SK-N-SH treated with all-trans-retinoic acid at 6 μM for 48 hours (cell line): ENCODE data around the gene SPRR2A.

Experiments
- ATAC-seq: fragments of 200-7000 bp; cut with Tn5 transposase; 3 replicates; pipeline ENCODE4 v1.9.1; 2020; ENCODE audit warnings: mild to moderate bottlenecking, moderate library complexity
- BACH2 ChIP-seq: fragments of 250-450 bp; sonication (Bioruptor Pico); IDR thresholded peaks from 2 replicates; pipeline ENCODE4 v1.9.0; 2021; ENCODE audit warnings: mild to moderate bottlenecking, borderline replicate concordance
- ESRRG ChIP-seq: fragments of 250-450 bp; sonication (Bioruptor Pico); IDR thresholded peaks from 2 replicates; pipeline ENCODE4 v1.6.1; 2021; ENCODE audit warnings: mild to moderate bottlenecking
- GLIS3 ChIP-seq: fragments of 250-450 bp; sonication (Bioruptor Pico); IDR thresholded peaks from 2 replicates; pipeline ENCODE4 v1.5.0; 2020; ENCODE audit warnings: mild to moderate bottlenecking, moderate library complexity
- ISL1 ChIP-seq: fragments of 250-450 bp; sonication (Bioruptor Pico); IDR thresholded peaks from 2 replicates; pipeline ENCODE4 v2.1.2; 2022; ENCODE audit warnings: mild to moderate bottlenecking, moderate library complexity
- OSR1 ChIP-seq: fragments of 250-450 bp; sonication (Bioruptor Pico); IDR thresholded peaks from 2 replicates; pipeline ENCODE4 v1.8.0; 2022; ENCODE audit warnings: moderate library complexity, mild to moderate bottlenecking, inconsistent platforms
- PPARA ChIP-seq: fragments of 250-450 bp; sonication (Bioruptor Pico); IDR thresholded peaks from 2 replicates; pipeline ENCODE4 v1.5.0; 2020; ENCODE audit warnings: mild to moderate bottlenecking, borderline replicate concordance
- RARB ChIP-seq: fragments of 250-450 bp; sonication (Bioruptor Pico); IDR thresholded peaks from 2 replicates; pipeline ENCODE4 v1.8.0; 2021; ENCODE audit warnings: mild to moderate bottlenecking, moderate library complexity
- SNAI2 ChIP-seq: fragments of 250-450 bp; sonication (Bioruptor Pico); IDR thresholded peaks from 2 replicates; pipeline ENCODE4 v1.5.0; 2020; ENCODE audit warnings: mild to moderate bottlenecking, moderate library complexity
- TCF4 ChIP-seq: fragments of 250-450 bp; sonication (Bioruptor Pico); IDR thresholded peaks from 2 replicates; pipeline ENCODE4 v1.8.0; 2021; ENCODE audit warnings: mild to moderate bottlenecking, moderate library complexity, borderline replicate concordance
- TOX ChIP-seq: fragments of 250-450 bp; sonication (Bioruptor Pico); IDR thresholded peaks from 2 replicates; pipeline ENCODE4 v1.8.0; 2021; ENCODE audit warnings: mild to moderate bottlenecking, moderate library complexity, borderline replicate concordance
- ZC3H10 ChIP-seq: fragments of 250-450 bp; sonication (Bioruptor Pico); IDR thresholded peaks from 2 replicates; pipeline ENCODE4 v1.5.1; 2021; ENCODE audit warnings: mild to moderate bottlenecking, moderate library complexity
- ZNF565 ChIP-seq: fragments of 450-650 bp; formaldehyde crosslinking; conservative IDR thresholded peaks from 2 replicates; pipeline ENCODE4 v1.5.0; 2020; ENCODE audit warnings: low read depth, mild to moderate bottlenecking, moderate library complexity
- ZNF70 ChIP-seq: fragments of 450-650 bp; formaldehyde crosslinking; IDR thresholded peaks from 2 replicates; pipeline ENCODE4 v1.5.0; 2020; ENCODE audit warnings: mild to moderate bottlenecking, moderate library complexity
- ZNF8 ChIP-seq: fragments of 450-650 bp; formaldehyde crosslinking; IDR thresholded peaks from 2 replicates; pipeline ENCODE4 v1.5.0; 2020; ENCODE audit warnings: mild to moderate bottlenecking, moderate library complexity
- TF ChIP-seq, protein P1 (sequence below): fragments of 250-450 bp; sonication (Bioruptor Pico); IDR thresholded peaks from 2 replicates; pipeline ENCODE4 v1.5.0; 2020; ENCODE audit warnings: mild to moderate bottlenecking, moderate library complexity
- TF ChIP-seq, protein P2 (sequence below): fragments of 250-450 bp; sonication (Bioruptor Pico); IDR thresholded peaks from 2 replicates; pipeline ENCODE4 v1.5.1; 2020; ENCODE audit warnings: low read depth, mild to moderate bottlenecking, moderate library complexity
- TF ChIP-seq, protein P3 (sequence below): fragments of 250-450 bp; sonication (Bioruptor Pico); IDR thresholded peaks from 2 replicates; pipeline ENCODE4 v1.5.1; 2021; ENCODE audit warnings: mild to moderate bottlenecking, moderate library complexity
- TF ChIP-seq, protein P4 (sequence below): fragments of 250-450 bp; sonication (Bioruptor Pico); IDR thresholded peaks from 2 replicates; pipeline ENCODE4 v1.8.0; 2020; ENCODE audit warnings: mild to moderate bottlenecking, moderate library complexity, borderline replicate concordance
- TF ChIP-seq, protein P5 (sequence below): fragments of 250-450 bp; sonication (Bioruptor Pico); IDR thresholded peaks from 2 replicates; pipeline ENCODE4 v1.8.0; 2021; ENCODE audit warnings: low read depth, mild to moderate bottlenecking, moderate library complexity, borderline replicate concordance

SPRR2A gene

DNA sequence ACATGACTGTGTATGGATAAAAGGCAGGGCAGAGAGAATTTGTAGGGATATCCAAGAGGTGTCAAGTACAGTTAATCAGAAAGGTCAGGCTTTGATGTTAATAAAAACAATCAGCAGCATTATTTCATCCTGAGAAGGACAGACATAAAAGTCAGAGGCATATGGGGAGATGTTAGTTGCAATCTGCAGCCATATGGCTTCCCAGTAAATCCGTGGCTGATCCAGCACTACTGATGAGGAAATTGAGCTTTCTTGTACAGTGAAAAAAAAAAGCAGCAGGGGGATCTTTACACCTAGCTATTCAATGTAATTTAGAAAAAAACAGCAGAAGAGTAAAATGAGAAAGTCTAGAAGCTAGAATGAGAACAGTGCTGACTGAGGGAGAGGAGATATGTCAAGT lies 28.5 kb downstream of the SPRR2A start:
- no peak for ATAC-seq
- TF ChIP-seq RARB (CRISPR knock-in tag) (no peak), SNAI2 (CRISPR knock-in tag) (no peak), TOX (CRISPR knock-in tag) (no peak), GLIS3 (CRISPR knock-in tag) (no peak), PPARA (no peak), ZNF8 (CRISPR knock-in tag) (no peak), ZNF565 (no peak), ISL1 (CRISPR knock-in tag) (no peak), ZNF70 (CRISPR knock-in tag) (no peak), ESRRG (CRISPR knock-in tag) (no peak), ZC3H10 (no peak), TCF4 (CRISPR knock-in tag) (no peak), OSR1 (CRISPR knock-in tag) (no peak)
- TF ChIP-seq, protein P1, sequence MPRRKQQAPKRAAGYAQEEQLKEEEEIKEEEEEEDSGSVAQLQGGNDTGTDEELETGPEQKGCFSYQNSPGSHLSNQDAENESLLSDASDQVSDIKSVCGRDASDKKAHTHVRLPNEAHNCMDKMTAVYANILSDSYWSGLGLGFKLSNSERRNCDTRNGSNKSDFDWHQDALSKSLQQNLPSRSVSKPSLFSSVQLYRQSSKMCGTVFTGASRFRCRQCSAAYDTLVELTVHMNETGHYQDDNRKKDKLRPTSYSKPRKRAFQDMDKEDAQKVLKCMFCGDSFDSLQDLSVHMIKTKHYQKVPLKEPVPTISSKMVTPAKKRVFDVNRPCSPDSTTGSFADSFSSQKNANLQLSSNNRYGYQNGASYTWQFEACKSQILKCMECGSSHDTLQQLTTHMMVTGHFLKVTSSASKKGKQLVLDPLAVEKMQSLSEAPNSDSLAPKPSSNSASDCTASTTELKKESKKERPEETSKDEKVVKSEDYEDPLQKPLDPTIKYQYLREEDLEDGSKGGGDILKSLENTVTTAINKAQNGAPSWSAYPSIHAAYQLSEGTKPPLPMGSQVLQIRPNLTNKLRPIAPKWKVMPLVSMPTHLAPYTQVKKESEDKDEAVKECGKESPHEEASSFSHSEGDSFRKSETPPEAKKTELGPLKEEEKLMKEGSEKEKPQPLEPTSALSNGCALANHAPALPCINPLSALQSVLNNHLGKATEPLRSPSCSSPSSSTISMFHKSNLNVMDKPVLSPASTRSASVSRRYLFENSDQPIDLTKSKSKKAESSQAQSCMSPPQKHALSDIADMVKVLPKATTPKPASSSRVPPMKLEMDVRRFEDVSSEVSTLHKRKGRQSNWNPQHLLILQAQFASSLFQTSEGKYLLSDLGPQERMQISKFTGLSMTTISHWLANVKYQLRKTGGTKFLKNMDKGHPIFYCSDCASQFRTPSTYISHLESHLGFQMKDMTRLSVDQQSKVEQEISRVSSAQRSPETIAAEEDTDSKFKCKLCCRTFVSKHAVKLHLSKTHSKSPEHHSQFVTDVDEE, result no peak
- TF ChIP-seq, protein P2, sequence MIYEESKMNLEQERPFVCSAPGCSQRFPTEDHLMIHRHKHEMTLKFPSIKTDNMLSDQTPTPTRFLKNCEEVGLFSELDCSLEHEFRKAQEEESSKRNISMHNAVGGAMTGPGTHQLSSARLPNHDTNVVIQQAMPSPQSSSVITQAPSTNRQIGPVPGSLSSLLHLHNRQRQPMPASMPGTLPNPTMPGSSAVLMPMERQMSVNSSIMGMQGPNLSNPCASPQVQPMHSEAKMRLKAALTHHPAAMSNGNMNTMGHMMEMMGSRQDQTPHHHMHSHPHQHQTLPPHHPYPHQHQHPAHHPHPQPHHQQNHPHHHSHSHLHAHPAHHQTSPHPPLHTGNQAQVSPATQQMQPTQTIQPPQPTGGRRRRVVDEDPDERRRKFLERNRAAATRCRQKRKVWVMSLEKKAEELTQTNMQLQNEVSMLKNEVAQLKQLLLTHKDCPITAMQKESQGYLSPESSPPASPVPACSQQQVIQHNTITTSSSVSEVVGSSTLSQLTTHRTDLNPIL (CRISPR knock-in tag), result no peak
- TF ChIP-seq, protein P3, sequence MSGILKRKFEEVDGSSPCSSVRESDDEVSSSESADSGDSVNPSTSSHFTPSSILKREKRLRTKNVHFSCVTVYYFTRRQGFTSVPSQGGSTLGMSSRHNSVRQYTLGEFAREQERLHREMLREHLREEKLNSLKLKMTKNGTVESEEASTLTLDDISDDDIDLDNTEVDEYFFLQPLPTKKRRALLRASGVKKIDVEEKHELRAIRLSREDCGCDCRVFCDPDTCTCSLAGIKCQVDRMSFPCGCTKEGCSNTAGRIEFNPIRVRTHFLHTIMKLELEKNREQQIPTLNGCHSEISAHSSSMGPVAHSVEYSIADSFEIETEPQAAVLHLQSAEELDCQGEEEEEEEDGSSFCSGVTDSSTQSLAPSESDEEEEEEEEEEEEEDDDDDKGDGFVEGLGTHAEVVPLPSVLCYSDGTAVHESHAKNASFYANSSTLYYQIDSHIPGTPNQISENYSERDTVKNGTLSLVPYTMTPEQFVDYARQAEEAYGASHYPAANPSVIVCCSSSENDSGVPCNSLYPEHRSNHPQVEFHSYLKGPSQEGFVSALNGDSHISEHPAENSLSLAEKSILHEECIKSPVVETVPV (CRISPR knock-in tag), result no peak
- TF ChIP-seq, protein P4, sequence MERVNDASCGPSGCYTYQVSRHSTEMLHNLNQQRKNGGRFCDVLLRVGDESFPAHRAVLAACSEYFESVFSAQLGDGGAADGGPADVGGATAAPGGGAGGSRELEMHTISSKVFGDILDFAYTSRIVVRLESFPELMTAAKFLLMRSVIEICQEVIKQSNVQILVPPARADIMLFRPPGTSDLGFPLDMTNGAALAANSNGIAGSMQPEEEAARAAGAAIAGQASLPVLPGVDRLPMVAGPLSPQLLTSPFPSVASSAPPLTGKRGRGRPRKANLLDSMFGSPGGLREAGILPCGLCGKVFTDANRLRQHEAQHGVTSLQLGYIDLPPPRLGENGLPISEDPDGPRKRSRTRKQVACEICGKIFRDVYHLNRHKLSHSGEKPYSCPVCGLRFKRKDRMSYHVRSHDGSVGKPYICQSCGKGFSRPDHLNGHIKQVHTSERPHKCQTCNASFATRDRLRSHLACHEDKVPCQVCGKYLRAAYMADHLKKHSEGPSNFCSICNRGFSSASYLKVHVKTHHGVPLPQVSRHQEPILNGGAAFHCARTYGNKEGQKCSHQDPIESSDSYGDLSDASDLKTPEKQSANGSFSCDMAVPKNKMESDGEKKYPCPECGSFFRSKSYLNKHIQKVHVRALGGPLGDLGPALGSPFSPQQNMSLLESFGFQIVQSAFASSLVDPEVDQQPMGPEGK (CRISPR knock-in tag), result no peak

DNA sequence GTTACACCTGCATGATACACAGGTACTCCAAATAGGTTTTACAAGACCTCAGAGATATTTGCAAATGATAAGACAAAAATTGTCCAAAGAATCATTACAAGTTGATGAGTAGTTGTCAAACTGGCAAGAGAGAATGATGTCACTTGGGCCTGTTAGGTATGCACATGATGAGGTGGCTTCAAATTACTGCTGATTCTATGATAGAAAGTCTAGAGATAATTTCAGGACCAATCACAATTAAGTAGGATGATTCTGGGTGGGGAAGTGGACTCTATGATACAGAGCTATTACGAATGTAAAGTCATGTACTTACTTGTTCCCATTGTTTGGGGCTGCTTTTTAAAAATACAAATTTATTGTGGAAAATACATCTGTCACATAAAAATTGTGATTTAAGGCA lies 31.5 kb downstream of the SPRR2A start:
- TF ChIP-seq, protein P1, result no peak
- TF ChIP-seq BACH2 (CRISPR knock-in tag), result no peak
- TF ChIP-seq, protein P5, sequence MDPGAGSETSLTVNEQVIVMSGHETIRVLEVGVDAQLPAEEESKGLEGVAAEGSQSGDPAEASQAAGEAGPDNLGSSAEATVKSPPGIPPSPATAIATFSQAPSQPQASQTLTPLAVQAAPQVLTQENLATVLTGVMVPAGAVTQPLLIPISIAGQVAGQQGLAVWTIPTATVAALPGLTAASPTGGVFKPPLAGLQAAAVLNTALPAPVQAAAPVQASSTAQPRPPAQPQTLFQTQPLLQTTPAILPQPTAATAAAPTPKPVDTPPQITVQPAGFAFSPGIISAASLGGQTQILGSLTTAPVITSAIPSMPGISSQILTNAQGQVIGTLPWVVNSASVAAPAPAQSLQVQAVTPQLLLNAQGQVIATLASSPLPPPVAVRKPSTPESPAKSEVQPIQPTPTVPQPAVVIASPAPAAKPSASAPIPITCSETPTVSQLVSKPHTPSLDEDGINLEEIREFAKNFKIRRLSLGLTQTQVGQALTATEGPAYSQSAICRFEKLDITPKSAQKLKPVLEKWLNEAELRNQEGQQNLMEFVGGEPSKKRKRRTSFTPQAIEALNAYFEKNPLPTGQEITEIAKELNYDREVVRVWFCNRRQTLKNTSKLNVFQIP (CRISPR knock-in tag), result no peak
- TF ChIP-seq, all 23 proteins: peak for 0
- no peak for ATAC-seq

DNA sequence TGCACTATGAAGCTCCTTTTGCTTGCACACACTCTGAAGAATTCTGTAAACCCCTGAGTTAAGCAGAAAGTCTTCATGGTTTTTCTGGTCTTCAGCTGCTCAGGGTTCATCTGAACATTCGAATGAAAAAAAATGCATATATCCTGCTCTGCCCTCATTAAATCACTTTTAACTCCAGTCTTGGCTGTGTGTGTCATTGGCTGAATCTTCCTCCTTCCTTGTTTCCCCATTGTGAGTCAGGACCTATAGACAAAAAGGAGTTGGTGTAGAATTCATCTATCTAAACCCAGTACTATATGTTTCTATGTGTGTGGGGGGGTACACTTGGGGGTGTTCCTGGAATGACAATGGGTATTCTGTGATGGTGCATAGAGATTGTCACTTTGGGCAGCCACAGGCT lies 32.9 kb downstream of the SPRR2A start:
- ATAC-seq, result no peak
- TF ChIP-seq TCF4 (CRISPR knock-in tag), result no peak
- TF ChIP-seq ZNF70 (CRISPR knock-in tag), result no peak
- no peak for TF ChIP-seq OSR1 (CRISPR knock-in tag)
